NCI-H345 (cell line): ENCODE measurements around the gene TBCA.
A peak's percentile ranks its signal among the peaks of the same experiment; 100 is the strongest.

Source experiments
- DNase-seq: peaks from one replicate; lab custom pipeline; 2025; lab: John Stamatoyannopoulos, UW

TBCA gene, protein sequence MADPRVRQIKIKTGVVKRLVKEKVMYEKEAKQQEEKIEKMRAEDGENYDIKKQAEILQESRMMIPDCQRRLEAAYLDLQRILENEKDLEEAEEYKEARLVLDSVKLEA

GRCh38 chr5:77775790-77776553, at the start of gene TBCA:
TSS of gene TBCA (minus strand) at chr5:77776339. CDS start at chr5:77776257, 82 bp downstream.
- DNase-seq = peak; percentile 89

GRCh38 chr5:77824981-77825380, 48.8 kb upstream of the TBCA start:
- peak; percentile 6 for DNase-seq

DNA sequence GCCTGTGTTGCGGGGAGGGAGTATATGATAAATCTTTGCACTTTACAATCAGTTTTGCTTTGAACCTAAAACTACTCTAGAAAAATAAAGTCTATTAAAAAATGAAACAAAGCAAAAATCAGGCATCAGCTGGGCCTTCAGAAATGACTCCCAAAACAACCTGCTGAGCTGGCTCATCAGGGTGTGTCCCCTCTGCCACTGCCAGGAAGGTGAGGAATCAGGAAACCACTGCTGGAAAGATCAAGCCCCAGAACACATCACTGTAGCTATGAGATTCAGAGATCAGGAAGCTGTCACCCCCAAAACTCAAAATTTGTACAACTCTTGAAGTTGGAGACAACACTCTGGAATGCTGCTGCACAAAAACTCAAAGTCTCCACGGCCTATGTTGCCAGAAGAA, 40.5 kb upstream of the TBCA start:
- DNase-seq = no peak

DNA sequence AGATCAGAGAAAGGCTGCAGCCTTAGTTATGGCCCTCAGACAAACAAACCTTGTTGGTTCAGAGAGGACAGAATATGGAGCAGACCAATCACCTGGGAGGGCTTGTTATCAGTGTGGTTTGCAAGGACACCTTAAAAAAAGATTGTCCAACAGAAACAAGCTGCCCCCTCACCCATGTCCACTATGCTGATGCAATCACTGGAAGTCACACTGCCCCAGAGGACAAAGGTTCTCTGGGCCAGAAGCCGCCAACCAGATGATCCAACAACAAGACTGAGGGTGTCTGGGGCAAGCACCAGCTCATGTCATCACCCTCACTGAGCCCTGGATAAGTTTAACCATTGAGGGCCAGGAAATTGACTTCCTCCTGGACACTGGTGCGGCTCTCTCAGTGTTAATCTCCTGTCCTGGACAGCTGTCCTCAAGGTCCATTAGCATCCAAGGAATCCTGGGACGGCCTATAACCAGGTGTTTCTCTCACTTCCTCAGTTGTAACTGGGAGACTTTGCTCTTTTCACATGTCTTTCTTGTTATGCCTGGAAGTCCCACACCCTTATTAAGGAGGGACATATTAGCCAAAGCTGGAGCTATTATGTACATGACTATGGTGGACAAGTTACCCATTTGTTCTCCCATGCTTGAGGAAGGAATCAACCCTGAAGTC, 36.9 kb upstream of the TBCA start:
- no peak for DNase-seq

- no peak for DNase-seq
These were observed 30.2 kb upstream of the TBCA start for GRCh38 chr5:77806213-77806843.

GRCh38 chr5:77798456-77798855, 22.3 kb upstream of the TBCA start:
- no peak for DNase-seq

GRCh38 chr5:77797136-77797535, 21.0 kb upstream of the TBCA start:
- no peak for DNase-seq

DNA sequence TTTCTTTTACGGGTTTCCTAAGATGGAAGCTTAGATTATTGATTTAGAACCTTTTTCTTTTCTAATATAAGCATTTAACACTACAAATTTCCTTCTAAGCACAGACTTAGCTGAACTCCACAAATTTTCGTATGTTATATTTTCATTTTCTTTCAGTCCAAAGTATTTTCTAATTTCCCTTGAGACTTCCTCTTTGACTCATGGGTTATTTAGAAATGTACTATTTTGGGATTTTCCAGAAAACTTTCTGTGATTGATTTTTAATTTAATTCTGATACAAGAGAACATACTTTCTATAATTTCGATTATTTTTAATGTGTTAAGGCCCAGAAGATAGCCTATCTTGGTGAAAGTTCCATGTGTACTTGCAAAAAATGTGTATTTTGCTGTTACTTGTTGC, 19.7 kb upstream of the TBCA start:
- no peak for DNase-seq

DNA sequence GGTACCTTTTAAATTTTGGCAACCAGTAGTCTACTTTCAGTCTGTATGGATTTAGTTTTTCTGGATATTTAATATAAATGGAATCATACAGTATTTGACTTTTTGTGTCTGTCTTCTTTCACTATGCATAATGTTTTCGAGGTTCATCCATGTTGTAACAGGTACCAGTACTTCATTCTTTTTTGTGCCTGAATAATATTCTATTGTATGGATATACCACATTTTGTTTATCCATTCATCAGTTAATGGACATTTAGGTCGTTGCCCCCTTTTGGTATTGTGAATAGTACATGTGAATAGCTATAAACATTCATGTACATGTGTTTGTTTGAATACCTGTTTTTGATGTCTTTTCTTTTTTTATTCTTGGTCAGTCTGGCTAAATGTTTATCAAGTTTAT, 19.1 kb upstream of the TBCA start:
- no peak for DNase-seq

DNA sequence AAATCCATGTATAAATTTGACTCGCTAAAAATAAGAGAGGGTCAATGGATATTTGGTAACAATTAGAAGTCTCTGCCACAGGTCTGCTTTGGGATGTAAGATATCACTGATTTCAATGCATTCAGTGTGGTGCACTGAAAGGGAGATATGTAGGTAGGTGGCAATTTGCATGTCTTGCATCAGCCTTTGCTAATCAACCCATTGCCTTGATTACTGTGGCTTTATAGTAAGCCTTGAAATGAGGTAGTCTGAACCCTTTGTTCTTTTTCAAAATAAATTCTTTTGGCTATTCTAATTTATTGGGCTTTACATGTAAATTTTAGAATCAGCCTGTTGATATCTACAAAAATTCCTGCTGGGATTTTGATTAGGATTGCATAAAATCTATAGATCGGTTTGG, 15.8 kb upstream of the TBCA start:
- no peak for DNase-seq

GRCh38 chr5:77791356-77791755, 15.2 kb upstream of the TBCA start:
- DNase-seq = no peak

DNA sequence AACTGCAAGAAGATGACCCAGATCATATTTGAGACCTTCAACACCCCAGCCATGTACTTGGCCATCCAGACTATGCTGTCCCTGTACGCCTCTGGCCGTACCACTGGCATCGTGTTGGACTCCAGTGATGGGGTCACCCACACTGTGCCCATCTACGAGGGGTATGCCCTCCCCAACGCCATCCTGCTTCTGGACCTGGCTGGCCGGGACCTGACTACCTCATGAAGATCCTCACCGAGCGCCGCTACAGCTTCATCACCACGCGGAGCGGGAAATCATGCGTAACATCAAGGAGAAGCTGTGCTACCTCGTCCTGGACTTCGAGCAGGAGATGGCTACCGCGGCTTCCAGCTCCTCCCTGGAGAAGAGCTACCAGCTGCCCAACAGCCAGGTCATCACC, 9.1 kb upstream of the TBCA start:
- DNase-seq = no peak

DNA sequence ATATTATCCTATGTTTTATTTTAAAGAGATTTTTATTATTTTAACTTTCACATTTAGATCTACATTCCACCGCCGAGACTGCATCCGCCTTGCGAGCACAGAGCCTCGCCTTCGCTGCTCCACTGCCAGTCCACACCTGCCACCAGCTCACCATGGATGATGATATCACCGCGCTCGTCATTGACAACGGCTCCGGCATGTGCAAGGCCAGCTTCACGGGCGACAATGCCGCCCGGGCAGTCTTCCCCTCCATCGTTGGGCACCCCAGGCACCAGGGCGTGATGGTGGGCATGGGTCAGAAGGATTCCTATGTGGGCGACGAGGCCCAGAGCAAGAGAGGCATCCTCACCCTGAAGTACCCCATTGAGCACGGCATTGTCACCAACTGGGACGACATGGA, 8.6 kb upstream of the TBCA start:
- DNase-seq = no peak

- no peak for DNase-seq
These were observed 4.9 kb upstream of the TBCA start for GRCh38 chr5:77781076-77781475.

DNA sequence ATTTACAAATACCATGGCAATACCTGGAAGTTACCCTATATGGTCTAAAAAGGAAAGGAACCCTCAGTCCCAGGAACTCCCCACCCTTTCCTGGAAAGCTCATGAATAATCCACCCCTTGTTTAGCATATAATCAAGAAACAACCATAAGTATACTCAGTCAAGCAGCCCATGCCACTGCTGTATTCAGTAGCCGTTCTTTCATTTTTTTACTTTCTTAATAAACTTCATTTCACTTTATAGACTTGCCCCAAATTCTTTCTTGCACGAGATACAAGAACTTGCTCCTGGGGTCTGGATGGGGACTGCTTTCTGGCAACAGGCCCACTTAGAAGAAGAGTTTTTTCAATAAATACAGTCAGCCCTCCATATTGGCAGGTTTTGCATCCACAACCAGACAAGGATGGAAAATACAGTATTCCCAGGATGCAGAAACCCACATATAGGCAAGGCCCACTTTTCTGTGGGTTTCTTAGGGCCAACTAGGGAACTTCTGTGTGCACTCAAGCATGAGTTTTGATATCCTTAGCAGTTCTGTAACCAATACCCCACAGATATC, 2.8 kb upstream of the TBCA start:
- DNase-seq = no peak

- no peak for DNase-seq
These were observed 2.3 kb upstream of the TBCA start for GRCh38 chr5:77778398-77778797.

- DNase-seq = no peak
These were observed 1.8 kb upstream of the TBCA start for GRCh38 chr5:77777911-77778310.

GRCh38 chr5:77777281-77777892, 1.2 kb upstream of the TBCA start:
- DNase-seq = no peak

GRCh38 chr5:77776554-77777206, 541 bp upstream of the TBCA start:
- no peak for DNase-seq

DNA sequence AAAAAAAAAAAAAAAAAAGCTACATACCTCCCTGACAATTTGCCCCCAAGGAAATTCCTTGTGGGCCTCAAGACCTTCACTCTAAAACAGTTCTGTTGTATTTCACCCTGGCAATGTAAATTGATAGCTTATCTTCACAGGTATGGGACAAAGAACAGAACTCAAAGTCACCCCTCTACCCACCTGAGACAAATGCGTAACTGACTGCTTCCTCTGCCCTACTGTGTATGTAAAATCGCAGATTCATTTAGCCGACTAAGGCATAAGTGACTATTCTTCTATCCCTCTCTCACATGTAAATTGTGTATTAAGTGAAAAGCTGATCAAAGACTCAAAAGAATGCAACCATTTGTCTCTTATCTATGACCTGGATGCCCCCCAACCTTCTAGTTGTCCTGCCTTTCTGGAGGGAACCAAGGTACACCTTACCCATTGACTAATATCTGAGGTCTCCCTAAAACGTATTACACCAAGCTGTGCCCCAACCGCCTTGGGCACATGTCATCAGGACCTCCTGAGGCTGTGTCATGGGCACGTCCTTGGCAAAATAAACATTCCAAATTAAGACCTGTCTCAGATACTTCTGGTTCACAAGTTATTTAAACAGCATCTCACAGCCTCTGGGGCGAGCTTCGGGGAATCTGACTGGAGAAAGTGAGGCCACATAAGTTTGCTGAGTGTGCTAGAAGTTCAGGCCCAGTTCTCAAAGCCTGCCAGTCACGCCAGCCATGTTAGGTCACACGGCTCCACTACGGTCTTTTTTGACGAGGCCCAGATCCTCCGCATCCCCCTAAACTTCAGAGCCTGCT, 954 bp downstream of the TBCA start:
- DNase-seq = no peak

DNA sequence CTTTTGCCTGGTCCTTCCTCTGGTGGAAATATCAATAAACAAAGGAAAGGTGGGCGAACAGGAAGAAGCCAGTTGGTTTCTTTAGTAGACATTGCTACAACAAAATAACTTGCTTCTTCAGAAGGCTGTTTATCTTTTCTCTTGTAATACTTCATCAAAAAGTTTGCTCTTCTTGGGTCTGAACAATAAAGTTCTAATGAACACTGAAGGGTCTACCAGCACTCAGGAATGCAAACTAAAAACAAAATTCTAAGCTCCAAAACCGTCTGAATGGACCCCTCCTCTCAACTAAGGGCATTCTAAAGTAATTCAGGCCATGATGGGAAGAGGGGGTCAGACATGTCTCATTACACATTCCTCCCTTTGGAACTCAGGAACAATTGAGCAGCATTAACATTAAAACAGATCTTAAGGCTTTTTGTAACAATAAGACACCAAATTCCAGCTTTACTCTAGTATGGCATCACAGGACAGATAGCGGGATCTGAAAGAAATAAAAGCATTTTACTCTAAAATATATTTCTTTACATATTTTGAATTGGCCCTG, 2.3 kb downstream of the TBCA start:
- no peak for DNase-seq
